HG02571 (cell line): ENCODE measurements around the gene BSPRY.
A peak's percentile ranks its signal among the peaks of the same experiment; 100 is the strongest.
"Not testable (repeated sequence)": the region's sequence is repeated elsewhere in the genome, so short reads cannot be mapped to it uniquely, and the experiment has no call there.

Source experiments
- ATAC-seq: cut with Tn5 transposase; IDR thresholded peaks from one replicate; pipeline ENCODE4 v1.9.1; 2021; ENCODE audit warnings: mild to moderate bottlenecking, moderate library complexity; ENCODE audit not compliant: unreplicated experiment

The BSPRY gene

DNA sequence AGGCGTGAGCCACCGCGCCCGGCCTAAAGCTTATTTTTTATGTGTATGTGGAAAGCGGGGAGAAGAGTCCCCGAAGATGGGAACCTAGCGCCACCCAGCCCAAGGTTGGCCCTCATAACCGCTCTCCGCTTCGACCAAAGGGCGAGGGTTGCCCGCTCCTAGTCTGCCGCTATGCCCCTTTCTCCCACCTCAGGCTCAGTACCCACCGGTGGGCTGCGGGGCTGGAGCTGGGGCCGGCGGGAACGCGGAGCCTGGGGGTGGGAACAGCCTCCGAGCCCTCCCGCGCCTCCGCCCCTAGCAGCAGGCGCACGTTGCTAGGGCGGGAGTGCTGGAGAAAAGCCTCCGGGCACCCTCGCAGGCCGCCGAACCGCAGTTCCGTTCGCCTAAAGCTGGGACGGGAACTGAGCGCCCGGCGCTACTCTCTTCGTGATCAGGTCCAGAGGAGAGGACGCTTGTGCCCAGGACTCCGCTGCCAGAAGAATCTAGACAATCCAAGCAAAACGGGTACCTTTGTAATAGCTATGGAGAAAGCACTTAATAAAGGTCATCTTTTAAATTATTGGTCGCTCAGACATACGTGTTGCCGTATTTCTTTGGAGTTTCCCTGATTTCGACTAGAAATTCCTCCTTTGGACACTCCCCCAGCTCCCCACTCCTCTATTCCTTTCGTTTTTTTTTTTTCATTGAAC is 9.2 kb upstream of the BSPRY start, which contains the start of gene WDR31:
Gene WDR31, minus strand, starts transcription at position 265 of the 689 bp plus-strand sequence. CDS start 8,253 bp downstream, outside the sequence.
- peak; percentile 99 for ATAC-seq

- no peak for ATAC-seq
These were observed 7.5 kb upstream of the BSPRY start for GRCh38 chr9:113341712-113342410.

DNA sequence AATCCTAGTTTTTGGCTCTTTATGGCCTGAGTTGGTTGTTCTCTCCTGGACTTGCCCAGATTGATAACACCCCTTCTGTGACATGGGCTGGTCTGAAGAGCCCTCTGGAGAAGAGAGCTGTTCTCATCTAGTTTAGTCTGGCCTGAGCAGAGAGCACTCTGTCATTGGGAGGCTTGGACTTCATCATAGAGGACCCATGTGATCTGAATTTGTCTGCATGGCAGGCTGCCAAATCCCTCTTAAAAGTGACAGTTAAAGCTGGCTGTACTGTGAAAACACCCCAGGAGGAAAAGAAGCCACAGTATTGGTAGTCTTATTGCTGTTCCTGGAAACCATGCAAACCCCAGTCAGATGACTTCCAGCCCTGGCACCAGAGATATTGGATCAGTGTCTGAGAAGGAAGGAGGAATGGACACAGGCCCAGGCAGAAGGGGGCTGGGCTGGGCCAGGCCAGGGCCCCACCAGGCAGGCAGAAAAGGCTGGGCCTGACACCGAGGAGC is 5.6 kb upstream of the BSPRY start:
- no peak for ATAC-seq

- ATAC-seq, result no peak
These were observed 4.2 kb upstream of the BSPRY start for GRCh38 chr9:113345190-113345589.

DNA sequence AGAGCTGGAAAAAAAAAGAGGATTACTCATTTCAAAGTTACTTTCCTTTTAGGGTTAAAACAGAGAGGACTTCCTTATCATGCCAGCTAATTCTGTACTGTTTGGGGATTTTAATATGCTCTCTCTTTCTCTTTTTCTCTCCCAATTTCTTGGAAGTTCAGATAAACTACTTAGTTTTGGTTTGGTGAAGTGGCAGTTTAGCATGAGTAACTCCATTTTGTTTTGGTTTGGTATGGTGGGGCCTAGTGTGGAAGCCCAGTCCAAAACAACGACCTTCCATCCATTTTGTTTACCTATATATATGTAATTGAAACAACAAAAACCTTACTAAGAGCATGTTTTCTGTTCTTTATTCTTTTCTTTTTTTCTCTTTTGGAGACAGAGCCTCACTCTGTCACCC is 3.7 kb upstream of the BSPRY start:
- no peak for ATAC-seq

GRCh38 chr9:113348437-113348836 is 904 bp upstream of the BSPRY start:
- no peak for ATAC-seq

DNA sequence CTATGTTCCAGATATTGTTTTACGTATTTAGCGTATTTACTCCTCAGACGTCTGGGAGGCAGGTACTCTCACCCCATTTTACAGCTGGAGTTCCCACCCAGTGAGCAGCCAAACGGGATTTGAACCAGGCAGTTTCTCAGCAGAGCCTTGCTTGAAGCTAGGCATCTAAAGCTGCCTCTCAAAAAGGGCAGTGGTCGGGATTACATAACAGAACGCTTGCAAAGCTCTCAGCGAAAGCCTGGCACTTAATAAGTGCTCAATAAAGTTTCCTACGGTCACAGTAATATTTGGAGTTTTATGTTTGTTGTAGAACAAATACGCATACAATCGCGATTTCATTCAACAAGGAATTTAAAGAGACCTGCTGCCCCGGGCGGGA is 286 bp upstream of the BSPRY start:
- no peak for ATAC-seq

DNA sequence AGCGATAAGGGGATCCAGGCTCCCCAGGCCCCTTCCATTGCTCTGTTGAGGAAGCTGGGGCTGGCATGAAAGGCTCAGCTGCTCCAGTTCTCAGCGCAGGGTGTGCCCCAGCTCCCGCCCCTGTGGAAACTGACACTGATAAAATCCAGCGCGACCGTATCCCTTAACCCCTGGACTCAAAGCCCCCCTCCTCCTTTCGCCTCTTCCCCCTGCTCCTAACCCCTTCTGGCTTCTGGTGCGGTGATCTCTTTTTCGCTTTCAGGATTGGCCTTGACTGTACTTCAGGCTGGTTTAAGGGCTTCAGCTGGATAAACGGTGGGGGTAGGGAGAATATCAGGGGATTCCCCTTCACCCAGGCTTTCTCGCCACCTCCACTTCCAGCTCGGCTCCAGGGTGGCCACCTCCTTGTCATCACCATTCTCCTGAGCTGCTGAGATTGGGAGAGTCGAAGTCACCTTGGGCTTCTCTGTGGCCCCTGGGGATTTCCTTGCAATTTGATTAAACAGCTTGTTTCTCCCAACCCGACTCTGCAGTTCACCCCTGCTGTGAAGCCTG is 843 bp downstream of the BSPRY start:
- no peak for ATAC-seq

DNA sequence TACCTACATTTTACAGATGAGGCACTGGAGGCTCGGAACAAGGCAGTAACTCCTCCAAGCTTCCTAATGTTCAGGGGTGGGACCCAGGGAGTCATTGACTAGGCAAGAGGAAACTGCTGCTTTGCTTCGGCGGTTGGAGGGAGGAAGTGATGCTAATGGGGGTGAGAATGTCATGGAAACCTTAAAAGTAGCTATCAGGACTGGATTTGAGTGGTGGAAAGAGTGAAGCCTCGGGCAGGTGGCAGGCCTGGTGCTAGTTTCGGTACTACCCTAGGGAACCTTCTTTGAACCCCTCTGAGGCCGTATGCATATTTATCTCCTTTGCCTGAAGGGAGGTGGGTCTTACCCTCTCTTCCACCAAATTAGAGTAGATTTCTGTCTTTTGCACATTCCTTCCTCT is 1.6 kb downstream of the BSPRY start:
- ATAC-seq, result no peak

DNA sequence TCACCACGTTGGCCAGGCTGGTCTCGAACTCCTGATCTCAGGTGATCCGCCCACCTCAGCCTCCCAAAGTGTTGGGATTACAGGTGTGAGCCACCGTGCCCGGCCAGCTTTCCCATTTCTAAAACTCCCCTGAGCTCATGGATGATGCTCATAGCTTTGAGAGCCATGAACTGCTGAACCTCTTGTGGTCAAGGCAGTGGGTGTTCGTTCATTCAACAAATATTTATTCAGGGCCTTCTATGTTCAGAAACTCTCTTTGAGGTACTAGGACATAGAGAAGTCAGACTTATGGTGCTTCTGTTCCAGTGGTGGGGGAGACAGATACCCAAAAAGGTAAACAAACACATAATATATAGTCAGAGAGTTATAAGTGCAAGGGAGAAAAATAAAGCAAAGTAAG is 2.7 kb downstream of the BSPRY start:
- ATAC-seq, result no peak

GRCh38 chr9:113352411-113352810 is 3.1 kb downstream of the BSPRY start:
- ATAC-seq, result no peak

DNA sequence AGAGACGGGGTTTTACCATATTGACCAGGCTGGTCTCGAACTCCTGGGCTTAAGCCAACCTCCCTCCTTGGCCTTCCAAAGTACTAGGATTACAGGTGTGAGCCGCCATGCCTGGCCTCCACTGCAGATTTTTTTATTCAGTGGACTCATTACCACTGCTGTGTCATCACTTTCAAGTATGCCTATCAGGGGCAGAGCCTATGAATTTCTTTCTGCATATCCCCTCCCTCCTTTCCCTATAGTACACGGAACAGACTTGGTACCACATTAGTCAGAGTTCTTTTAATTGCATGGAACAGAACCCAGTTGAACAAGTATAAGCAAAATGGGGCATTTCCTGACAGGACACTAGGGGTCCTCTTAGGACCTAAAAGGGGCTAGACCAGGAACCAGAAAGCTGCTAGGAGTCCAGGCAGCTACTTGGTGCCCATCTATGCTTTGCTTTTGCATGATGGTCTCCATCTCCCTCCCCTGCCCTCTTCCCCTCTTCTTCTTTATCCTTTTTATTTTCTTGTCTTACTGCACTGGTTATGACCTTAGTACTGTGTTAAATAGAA is 5.8 kb downstream of the BSPRY start:
- ATAC-seq, result no peak

- ATAC-seq, result no peak
These were observed 7.4 kb downstream of the BSPRY start for GRCh38 chr9:113356686-113357292.

GRCh38 chr9:113359385-113359784 is 10.0 kb downstream of the BSPRY start:
- ATAC-seq, result no peak

GRCh38 chr9:113360242-113360842 is 11.0 kb downstream of the BSPRY start:
- ATAC-seq, result no peak

GRCh38 chr9:113361304-113362018 is 12.1 kb downstream of the BSPRY start:
- no peak for ATAC-seq

- no peak for ATAC-seq
These were observed 14.0 kb downstream of the BSPRY start for GRCh38 chr9:113363336-113363735.

DNA sequence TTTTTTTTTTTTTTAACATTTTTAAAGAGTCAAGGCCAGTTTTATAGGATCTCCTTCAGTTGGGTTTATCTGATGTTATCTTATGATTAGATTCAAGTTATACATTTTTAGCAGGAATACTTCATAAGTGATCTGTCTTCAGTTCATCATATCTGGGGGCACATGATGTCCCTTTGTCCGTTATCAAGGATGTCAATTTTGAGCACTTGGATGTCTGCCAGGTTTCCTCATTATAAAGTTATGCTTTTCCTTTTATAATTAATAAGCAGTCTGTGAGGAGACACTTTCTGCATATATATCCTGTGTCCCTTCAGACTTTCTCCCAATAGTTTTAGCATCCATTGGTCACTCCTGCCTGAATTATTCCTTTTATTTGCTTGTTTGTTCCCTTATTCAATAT is 15.6 kb downstream of the BSPRY start:
- ATAC-seq, result no peak

- not testable (repeated sequence) for ATAC-seq
These were observed 16.3 kb downstream of the BSPRY start for GRCh38 chr9:113365652-113366051.

GRCh38 chr9:113368348-113368981 is 19.1 kb downstream of the BSPRY start:
- ATAC-seq, result no peak
